CD4-positive, alpha-beta T cell (primary cell): ENCODE results near the gene CATSPER4. TPM values are rescaled to one million over a fixed set of nuclear protein-coding genes. Genes with fewer than 3 reads are reported as not detected.

Experiments used
- ATAC-seq: fragments of 200-7000 bp; cut with Tn5 transposase; one replicate; pipeline ENCODE4 v1.10.0; 2022; ENCODE audit warnings: mild to moderate bottlenecking; ENCODE audit not compliant: poor library complexity
- CTCF ChIA-PET: fragments of 350-600 bp; sonication (Branson Sonifier 250); formaldehyde crosslinking; loops from one replicate; lab custom pipeline; 2021; ENCODE audit warnings: antibody characterized with exemption, inconsistent platforms; lab: Charles Lee
- POLR2A ChIA-PET: fragments of 350-600 bp; sonication (Branson Sonifier 250); formaldehyde crosslinking; loops from one replicate; lab custom pipeline; 2021; ENCODE audit warnings: antibody characterized with exemption, inconsistent platforms; lab: Charles Lee
- DNase-seq, 14 experiments: peaks; one replicate each; pipeline ENCODE4 v3.0.0-alpha.2; 2013 to 2020; ENCODE audit warnings: mixed read lengths in 2 of 14
- H3K27ac ChIP-seq, 2 donors: one replicate each; pipeline versions ENCODE4 v1.5.1 to v1.7.0; 2013; ENCODE audit warnings: low read length in 2 of 2, low read depth in 1 of 2, mild to moderate bottlenecking in 1 of 2
- H3K27me3 ChIP-seq, 2 experiments: 1 replicate in 1 of 2; 2 replicates in 1 of 2; pipeline versions ENCODE4 v1.6.1 to v1.7.0; 2013; ENCODE audit warnings: low read length in 2 of 2, control low read depth in 1 of 2, mild to moderate bottlenecking in 1 of 2, moderate library complexity in 1 of 2; ENCODE audit not compliant: insufficient read depth in 2 of 2, control insufficient read depth in 1 of 2
- H3K36me3 ChIP-seq: one replicate; pipeline ENCODE4 v1.6.1; 2013; ENCODE audit warnings: low read length, control low read depth; ENCODE audit not compliant: insufficient read depth
- H3K4me1 ChIP-seq: one replicate; pipeline ENCODE4 v1.6.1; 2013; ENCODE audit warnings: low read length, control low read depth; ENCODE audit not compliant: insufficient read depth
- H3K4me3 ChIP-seq: one replicate; pipeline ENCODE4 v1.5.1; 2013; ENCODE audit warnings: mild to moderate bottlenecking, low read length, moderate library complexity
- H3K9me3 ChIP-seq, 2 experiments: 1 replicate in 1 of 2; 2 replicates in 1 of 2; pipeline versions ENCODE4 v1.6.1 to v1.7.0; 2013; ENCODE audit warnings: low read length in 2 of 2, mild to moderate bottlenecking in 2 of 2, control low read depth in 1 of 2, moderate library complexity in 1 of 2; ENCODE audit not compliant: control insufficient read depth in 1 of 2, insufficient read depth in 1 of 2
- H3K27ac Mint-ChIP-seq: one replicate; pipeline ENCODE4 v1.8.0; 2020; ENCODE audit warnings: mixed read lengths
- H3K27me3 Mint-ChIP-seq: one replicate; pipeline ENCODE4 v1.8.0; 2021; ENCODE audit warnings: mixed read lengths
- H3K36me3 Mint-ChIP-seq: one replicate; pipeline ENCODE4 v1.8.0; 2021; ENCODE audit warnings: low read depth, mixed read lengths
- H3K4me1 Mint-ChIP-seq: one replicate; pipeline ENCODE4 v1.8.0; 2021; ENCODE audit warnings: low read depth, mixed read lengths
- H3K4me3 Mint-ChIP-seq: one replicate; pipeline ENCODE4 v1.8.0; 2020; ENCODE audit warnings: mild to moderate bottlenecking, mixed read lengths
- H3K9me3 Mint-ChIP-seq: one replicate; pipeline ENCODE4 v1.8.0; 2020; ENCODE audit warnings: mixed read lengths
- CTCF ChIP-seq: fragments of 200-600 bp; IDR thresholded peaks from one replicate; pipeline ENCODE4 v1.8.0; 2022; ENCODE audit warnings: antibody characterized with exemption, mild to moderate bottlenecking
- intact Hi-C, 2 experiments: fragments of 100-400 bp; cut with DNase I in 1 of 2; cut with micrococcal nuclease in 1 of 2; formaldehyde crosslinking; loops; one replicate each; pipeline versions ENCODE4 v1.15.1 to v1.9.0; 2023 to 2025; cut with DNase I, micrococcal nuclease
- total RNA-seq, 174 experiments: library from RNA in 2 of 174; stranded (reverse) in 2 of 174; gene quantifications; one replicate each; pipeline ENCODE4 v1.2.3 and lab custom pipeline; 2021 to 2026

Gene CATSPER4
- total RNA-seq, 2 experiments from 2014 or later = not detected

GRCh38 chr1:26145960-26146294, 44.5 kb upstream of the CATSPER4 start:
- H3K4me3 ChIP-seq = no peak overlapping the region
- no peak overlapping the region for H3K4me3 Mint-ChIP-seq
- no peak overlapping the region for H3K27ac ChIP-seq
- no peak for TF ChIP-seq CTCF
- H3K27me3 ChIP-seq = no peaks in the 10 kb centered on the region
- no peaks in the 10 kb centered on the region for H3K9me3 Mint-ChIP-seq
- H3K9me3 ChIP-seq = no peaks in the 10 kb centered on the region
- H3K4me1 ChIP-seq = peaks cover 9% of the 10 kb centered on the region
- H3K27me3 Mint-ChIP-seq = no peaks in the 10 kb centered on the region
- no peaks in the 10 kb centered on the region for H3K36me3 ChIP-seq
- no peak for DNase-seq
- no peak for ATAC-seq
- POLR2A ChIA-PET = interaction anchor here (0.8 to 3.0 kb wide), 6 partner anchors 19 to 251 kb away, joined by 3 to 38 read pairs (median 12); partner anchors contain the start of genes PDIK1L and ZNF593
- CTCF ChIA-PET = interaction anchor here (1.7 to 4.4 kb wide), 6 partner anchors 17 to 88 kb away, joined by 12 to 44 read pairs (median 28); partner anchors contain the start of genes CEP85 and ZNF593
- H3K27ac Mint-ChIP-seq = no peak overlapping the region
- H3K36me3 Mint-ChIP-seq = no peaks in the 10 kb centered on the region
- H3K4me1 Mint-ChIP-seq = peaks cover 6% of the 10 kb centered on the region
- intact Hi-C loops = loop anchor here (1.0 kb wide), 3 partner anchors 20 to 110 kb away; no protein-coding TSS in a partner anchor

- peaks cover 6% of the 10 kb centered on the region for H3K4me1 Mint-ChIP-seq
- ChIA-PET CTCF (interaction anchor here (1.3 kb wide), 1 partner anchor 45 kb away, joined by 4 read pairs; no protein-coding TSS in a partner anchor), POLR2A (no interaction called here)
- H3K9me3 ChIP-seq = no peaks in the 10 kb centered on the region
- H3K9me3 Mint-ChIP-seq = no peaks in the 10 kb centered on the region
- H3K36me3 Mint-ChIP-seq = no peaks in the 10 kb centered on the region
- peaks cover 9% of the 10 kb centered on the region for H3K4me1 ChIP-seq
- H3K4me3 ChIP-seq = no peak overlapping the region
- no peak overlapping the region for H3K27ac Mint-ChIP-seq
- H3K4me3 Mint-ChIP-seq = no peak overlapping the region
- no peaks in the 10 kb centered on the region for H3K36me3 ChIP-seq
- peaks cover 3% of the 10 kb centered on the region for H3K27me3 Mint-ChIP-seq
- no peak for ATAC-seq
- H3K27me3 ChIP-seq = peaks cover 0 to 4% of the 10 kb centered on the region in 2 experiments
- no peak overlapping the region for H3K27ac ChIP-seq
- intact Hi-C loops = no loop called here
- no peak for DNase-seq
- no peak for TF ChIP-seq CTCF
Observed at GRCh38 chr1:26148887-26149286, 41.5 kb upstream of the CATSPER4 start.

GRCh38 chr1:26153966-26154532, 36.4 kb upstream of the CATSPER4 start:
- ChIA-PET POLR2A (no interaction called here), CTCF (interaction anchor here (1.3 kb wide), 1 partner anchor 9 kb away, joined by 3 read pairs; no protein-coding TSS in a partner anchor)
- H3K27ac ChIP-seq = no peak overlapping the region
- no peak for TF ChIP-seq CTCF
- Mint-ChIP-seq H3K4me3 (no peak overlapping the region), H3K27ac (no peak overlapping the region), H3K4me1 (no peaks in the 10 kb centered on the region), H3K9me3 (no peaks in the 10 kb centered on the region), H3K27me3 (peaks cover 36% of the 10 kb centered on the region), H3K36me3 (no peaks in the 10 kb centered on the region)
- ATAC-seq = no peak
- intact Hi-C loops = no loop called here
- H3K9me3 ChIP-seq = no peaks in the 10 kb centered on the region
- no peak for DNase-seq
- peaks cover 5% of the 10 kb centered on the region for H3K4me1 ChIP-seq
- H3K4me3 ChIP-seq = no peak overlapping the region
- H3K27me3 ChIP-seq = peaks cover 10% of the 10 kb centered on the region in 2 experiments
- H3K36me3 ChIP-seq = no peaks in the 10 kb centered on the region
